Gastroesophageal sphincter (tissue), 3 donors: Measurements from ENCODE around the gene POLN.

Experiments used
- CTCF ChIP-seq, 4 experiments: fragments of 200-600 bp in 2 of 4; fragments of 450-650 bp in 2 of 4; sonication (generic) in 1 of 4; IDR thresholded peaks; one replicate each; pipeline ENCODE4 v1.5.1; 2017 to 2019; ENCODE audit warnings: antibody characterized with exemption in 4 of 4, mild to moderate bottlenecking in 2 of 4, moderate library complexity in 2 of 4
- EP300 ChIP-seq: sonication (generic); formaldehyde crosslinking; IDR thresholded peaks from one replicate; pipeline ENCODE4 v1.6.1; 2017; ENCODE audit warnings: antibody characterized with exemption, mild to moderate bottlenecking

GRCh38 chr4:2061186-2062131 lies 180.5 kb downstream of the POLN start:
- no peak for TF ChIP-seq CTCF (IDR thresholded peaks at IDR 0.05)
- no peak for TF ChIP-seq EP300
